Ishikawa (cell line): Measurements from ENCODE around the gene B3GALT5.

ENCODE experiments used
- CEBPB ChIP-seq: IDR thresholded peaks from 2 replicates; pipeline ENCODE4 v1.6.1; 2012
- EP300 ChIP-seq: IDR thresholded peaks from 2 replicates; pipeline ENCODE4 v1.6.1; 2012; ENCODE audit warnings: borderline replicate concordance
- NFIC ChIP-seq: IDR thresholded peaks from 2 replicates; pipeline ENCODE4 v1.6.1; 2012
- YY1 ChIP-seq: IDR thresholded peaks from 2 replicates; pipeline ENCODE4 v1.6.1; 2012; ENCODE audit warnings: low read depth
- TF ChIP-seq, protein P1 (sequence below): IDR thresholded peaks from 2 replicates; pipeline ENCODE4 v1.6.1; 2012

DNA sequence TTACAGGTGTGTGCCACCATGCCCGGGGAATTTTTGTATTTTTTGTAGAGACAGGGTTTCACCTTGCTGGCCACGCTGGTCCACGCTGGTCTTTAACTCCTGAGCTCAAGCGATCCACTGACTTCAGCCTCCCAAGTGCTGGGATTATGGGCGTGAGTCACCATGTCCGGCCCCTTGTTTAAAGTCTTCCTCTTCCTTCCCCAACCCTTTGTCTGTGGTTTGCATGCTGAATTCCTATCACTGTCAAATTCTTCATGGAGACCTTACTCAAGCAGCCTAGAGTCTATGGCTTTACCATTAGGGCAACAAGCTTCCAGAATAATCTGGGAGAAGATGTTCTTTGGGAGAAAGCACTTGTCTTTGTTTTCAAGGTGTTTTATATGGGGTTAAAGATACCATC lies 34.7 kb downstream of the B3GALT5 start:
- TF ChIP-seq NFIC, result no peak
- TF ChIP-seq CEBPB, result no peak
- no peak for TF ChIP-seq YY1
- no peak for TF ChIP-seq EP300
- TF ChIP-seq, protein P1, sequence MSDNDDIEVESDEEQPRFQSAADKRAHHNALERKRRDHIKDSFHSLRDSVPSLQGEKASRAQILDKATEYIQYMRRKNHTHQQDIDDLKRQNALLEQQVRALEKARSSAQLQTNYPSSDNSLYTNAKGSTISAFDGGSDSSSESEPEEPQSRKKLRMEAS, result no peak
